Measurements from ENCODE around the gene CEP164. TPM values are rescaled to one million over a fixed set of nuclear protein-coding genes. Genes with fewer than 3 reads are reported as not detected.

Gene CEP164
- total RNA-seq, 1 experiment from 2014 or later, result 21.0 TPM

DNA sequence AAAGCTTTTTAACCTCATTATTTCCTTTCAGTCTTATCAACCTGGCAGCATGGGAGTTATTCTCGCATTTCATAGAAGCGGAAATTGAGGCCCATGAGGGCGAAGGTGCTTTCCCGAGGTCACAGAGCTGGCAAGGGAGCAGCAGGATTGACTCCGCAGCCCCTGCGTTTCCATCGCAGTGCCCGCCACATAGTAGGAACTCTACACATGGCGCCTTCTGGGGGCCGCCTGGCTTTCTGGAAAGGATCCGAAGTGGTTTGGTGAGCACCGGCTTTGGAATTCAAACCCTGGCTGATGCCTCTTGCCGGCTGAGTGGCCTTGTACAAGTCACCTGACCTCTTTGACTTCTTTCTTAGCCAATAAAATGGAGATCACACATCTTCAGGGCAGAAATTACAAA lies 93.4 kb downstream of the CEP164 start:
- Mint-ChIP-seq H3K36me3 (no peaks in the 10 kb centered on the region), H3K27ac (no peak overlapping the region), H3K4me3 (no peak overlapping the region), H3K27me3 (ENCODE audit: low read depth) (peaks cover 3% of the 10 kb centered on the region; the same call in 1 of the 2 replicates), H3K9me3 (no peaks in the 10 kb centered on the region), H3K4me1 (peaks cover 2% of the 10 kb centered on the region; the same call in 1 of the 2 replicates)
- CTCF ChIA-PET, result interaction anchor here (0.6 to 2.1 kb wide), 2 partner anchors 365 to 388 kb away, joined by 5 read pairs; no protein-coding TSS in a partner anchor
- ATAC-seq, result no peak
- POLR2A ChIA-PET, result no interaction called here
- no peak for TF ChIP-seq ETV6 (CRISPR knock-in tag; IDR thresholded peaks at IDR 0.05)
- no peak for TF ChIP-seq GRHL2 (CRISPR knock-in tag; IDR thresholded peaks at IDR 0.05; ENCODE audit: insufficient replicate concordance, severe bottlenecking)
- TF ChIP-seq ZNF416 (CRISPR knock-in tag; IDR thresholded peaks at IDR 0.05), result no peak
- no peak for TF ChIP-seq NR1H2 (CRISPR knock-in tag; IDR thresholded peaks at IDR 0.05)
- DNase-seq (ENCODE audit: low spot score), result no peak

DNA sequence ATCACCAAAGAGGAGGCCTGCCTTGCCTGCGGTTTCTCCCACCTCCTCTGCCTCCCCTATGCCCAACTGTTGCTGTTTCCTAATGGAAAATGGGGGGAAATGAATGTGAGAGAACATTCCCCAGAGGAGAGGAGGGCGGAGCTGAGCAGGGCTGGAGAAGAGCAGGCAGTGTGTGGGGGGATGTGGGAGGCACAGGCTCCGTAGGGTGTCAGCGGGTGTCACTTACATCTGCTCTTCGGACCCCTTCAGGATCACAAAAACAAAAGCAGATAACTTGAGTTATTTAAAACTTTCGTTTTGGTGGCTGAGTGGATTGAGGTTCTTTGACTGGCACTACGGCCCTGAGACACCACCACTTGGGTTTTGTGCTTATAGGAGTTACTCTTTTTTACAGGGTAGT lies 93.8 kb downstream of the CEP164 start:
- Mint-ChIP-seq H3K36me3 (no peaks in the 10 kb centered on the region), H3K4me1 (peaks cover 3% of the 10 kb centered on the region; the same call in 1 of the 2 replicates), H3K9me3 (no peaks in the 10 kb centered on the region), H3K4me3 (no peak overlapping the region), H3K27me3 (ENCODE audit: low read depth) (peaks cover 3% of the 10 kb centered on the region; the same call in 1 of the 2 replicates), H3K27ac (no peak overlapping the region)
- ATAC-seq (no peak), DNase-seq (ENCODE audit: low spot score) (no peak)
- POLR2A ChIA-PET, result no interaction called here
- TF ChIP-seq RORB (CRISPR knock-in tag; IDR thresholded peaks at IDR 0.05), result no peak
- TF ChIP-seq NFYB (CRISPR knock-in tag; conservative IDR thresholded peaks at IDR 0.05; ENCODE audit: low read depth), result no peak
- no peak for TF ChIP-seq ZNF317 (CRISPR knock-in tag; IDR thresholded peaks at IDR 0.05; ENCODE audit: borderline replicate concordance, low read depth)
- TF ChIP-seq, protein P1, sequence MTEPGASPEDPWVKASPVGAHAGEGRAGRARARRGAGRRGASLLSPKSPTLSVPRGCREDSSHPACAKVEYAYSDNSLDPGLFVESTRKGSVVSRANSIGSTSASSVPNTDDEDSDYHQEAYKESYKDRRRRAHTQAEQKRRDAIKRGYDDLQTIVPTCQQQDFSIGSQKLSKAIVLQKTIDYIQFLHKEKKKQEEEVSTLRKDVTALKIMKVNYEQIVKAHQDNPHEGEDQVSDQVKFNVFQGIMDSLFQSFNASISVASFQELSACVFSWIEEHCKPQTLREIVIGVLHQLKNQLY (CRISPR knock-in tag; IDR thresholded peaks at IDR 0.05), result no peak
- no peak for TF ChIP-seq ATF1 (CRISPR knock-in tag; IDR thresholded peaks at IDR 0.05)
- TF ChIP-seq, protein P2, sequence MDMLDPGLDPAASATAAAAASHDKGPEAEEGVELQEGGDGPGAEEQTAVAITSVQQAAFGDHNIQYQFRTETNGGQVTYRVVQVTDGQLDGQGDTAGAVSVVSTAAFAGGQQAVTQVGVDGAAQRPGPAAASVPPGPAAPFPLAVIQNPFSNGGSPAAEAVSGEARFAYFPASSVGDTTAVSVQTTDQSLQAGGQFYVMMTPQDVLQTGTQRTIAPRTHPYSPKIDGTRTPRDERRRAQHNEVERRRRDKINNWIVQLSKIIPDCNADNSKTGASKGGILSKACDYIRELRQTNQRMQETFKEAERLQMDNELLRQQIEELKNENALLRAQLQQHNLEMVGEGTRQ (CRISPR knock-in tag; IDR thresholded peaks at IDR 0.05), result no peak
- TF ChIP-seq TEAD4 (CRISPR knock-in tag; IDR thresholded peaks at IDR 0.05), result no peak
- no peak for TF ChIP-seq GTF2I (CRISPR knock-in tag; conservative IDR thresholded peaks at IDR 0.05)
- no peak for TF ChIP-seq NFE2L1 (CRISPR knock-in tag; IDR thresholded peaks at IDR 0.05)
- TF ChIP-seq CREM (CRISPR knock-in tag; IDR thresholded peaks at IDR 0.05), result no peak
- CTCF ChIA-PET, result interaction anchor here (0.6 kb wide), 1 partner anchor 364 kb away, joined by 5 read pairs; no protein-coding TSS in a partner anchor

DNA sequence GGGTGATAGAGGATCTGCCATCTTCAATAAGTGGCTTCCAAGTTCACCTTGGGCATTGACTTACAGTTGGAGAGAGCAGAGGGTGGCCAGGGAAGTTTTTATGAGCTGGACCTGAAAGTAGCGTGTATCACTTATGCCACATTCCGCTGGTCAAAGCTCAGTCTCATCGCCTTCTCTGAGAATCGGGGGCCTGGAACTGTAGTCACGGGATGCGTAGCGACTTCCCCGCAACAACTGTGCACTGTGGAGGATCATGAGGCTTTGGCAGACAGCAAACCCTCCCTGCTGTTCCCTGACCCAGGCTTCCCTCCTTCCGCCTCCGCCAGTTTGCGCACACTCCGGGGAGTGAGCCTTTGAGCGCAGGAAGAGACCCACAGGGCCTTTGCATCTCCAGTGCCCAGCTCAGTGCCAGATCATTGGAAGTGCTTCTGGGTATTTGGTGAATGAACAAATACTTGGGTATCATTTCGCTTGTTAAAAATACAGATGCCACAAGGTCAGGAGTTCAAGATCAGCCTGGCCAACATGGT lies 95.5 kb downstream of the CEP164 start:
- Mint-ChIP-seq H3K4me1 (peaks cover 8% of the 10 kb centered on the region; the same call in 1 of the 2 replicates), H3K9me3 (no peaks in the 10 kb centered on the region), H3K27ac (no peak overlapping the region), H3K4me3 (no peak overlapping the region), H3K27me3 (ENCODE audit: low read depth) (peaks cover 3% of the 10 kb centered on the region; the same call in 1 of the 2 replicates), H3K36me3 (no peaks in the 10 kb centered on the region)
- no peak for DNase-seq (ENCODE audit: low spot score)
- no peak for ATAC-seq
- CTCF ChIA-PET, result interaction anchor here (0.6 to 4.7 kb wide), 4 partner anchors 10 to 386 kb away, joined by 3 to 103 read pairs (median 44); no protein-coding TSS in a partner anchor
- TF ChIP-seq OVOL2 (CRISPR knock-in tag; IDR thresholded peaks at IDR 0.05; ENCODE audit: borderline replicate concordance) (no peak), CREM (CRISPR knock-in tag; IDR thresholded peaks at IDR 0.05) (no peak), IRF2 (CRISPR knock-in tag; IDR thresholded peaks at IDR 0.05; ENCODE audit: borderline replicate concordance, low read depth) (no peak), ZNF263 (CRISPR knock-in tag; IDR thresholded peaks at IDR 0.05; ENCODE audit: low read depth) (no peak), GABPB1 (CRISPR knock-in tag; IDR thresholded peaks at IDR 0.05) (no peak), GTF2I (CRISPR knock-in tag; conservative IDR thresholded peaks at IDR 0.05) (no peak), PRRX2 (CRISPR knock-in tag; IDR thresholded peaks at IDR 0.05) (no peak), HMGA2 (CRISPR knock-in tag; IDR thresholded peaks at IDR 0.05) (no peak), RELA (CRISPR knock-in tag; IDR thresholded peaks at IDR 0.05; ENCODE audit: borderline replicate concordance) (no peak), ZNF232 (CRISPR knock-in tag; IDR thresholded peaks at IDR 0.05) (no peak), ZNF219 (CRISPR knock-in tag; IDR thresholded peaks at IDR 0.05; ENCODE audit: borderline replicate concordance) (no peak)
- TF ChIP-seq, protein P3, sequence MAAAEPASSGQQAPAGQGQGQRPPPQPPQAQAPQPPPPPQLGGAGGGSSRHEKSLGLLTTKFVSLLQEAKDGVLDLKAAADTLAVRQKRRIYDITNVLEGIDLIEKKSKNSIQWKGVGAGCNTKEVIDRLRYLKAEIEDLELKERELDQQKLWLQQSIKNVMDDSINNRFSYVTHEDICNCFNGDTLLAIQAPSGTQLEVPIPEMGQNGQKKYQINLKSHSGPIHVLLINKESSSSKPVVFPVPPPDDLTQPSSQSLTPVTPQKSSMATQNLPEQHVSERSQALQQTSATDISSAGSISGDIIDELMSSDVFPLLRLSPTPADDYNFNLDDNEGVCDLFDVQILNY (CRISPR knock-in tag; IDR thresholded peaks at IDR 0.05), result no peak
- TF ChIP-seq, protein P4, sequence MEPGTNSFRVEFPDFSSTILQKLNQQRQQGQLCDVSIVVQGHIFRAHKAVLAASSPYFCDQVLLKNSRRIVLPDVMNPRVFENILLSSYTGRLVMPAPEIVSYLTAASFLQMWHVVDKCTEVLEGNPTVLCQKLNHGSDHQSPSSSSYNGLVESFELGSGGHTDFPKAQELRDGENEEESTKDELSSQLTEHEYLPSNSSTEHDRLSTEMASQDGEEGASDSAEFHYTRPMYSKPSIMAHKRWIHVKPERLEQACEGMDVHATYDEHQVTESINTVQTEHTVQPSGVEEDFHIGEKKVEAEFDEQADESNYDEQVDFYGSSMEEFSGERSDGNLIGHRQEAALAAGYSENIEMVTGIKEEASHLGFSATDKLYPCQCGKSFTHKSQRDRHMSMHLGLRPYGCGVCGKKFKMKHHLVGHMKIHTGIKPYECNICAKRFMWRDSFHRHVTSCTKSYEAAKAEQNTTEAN (CRISPR knock-in tag; IDR thresholded peaks at IDR 0.05), result no peak
- TF ChIP-seq, protein P5, sequence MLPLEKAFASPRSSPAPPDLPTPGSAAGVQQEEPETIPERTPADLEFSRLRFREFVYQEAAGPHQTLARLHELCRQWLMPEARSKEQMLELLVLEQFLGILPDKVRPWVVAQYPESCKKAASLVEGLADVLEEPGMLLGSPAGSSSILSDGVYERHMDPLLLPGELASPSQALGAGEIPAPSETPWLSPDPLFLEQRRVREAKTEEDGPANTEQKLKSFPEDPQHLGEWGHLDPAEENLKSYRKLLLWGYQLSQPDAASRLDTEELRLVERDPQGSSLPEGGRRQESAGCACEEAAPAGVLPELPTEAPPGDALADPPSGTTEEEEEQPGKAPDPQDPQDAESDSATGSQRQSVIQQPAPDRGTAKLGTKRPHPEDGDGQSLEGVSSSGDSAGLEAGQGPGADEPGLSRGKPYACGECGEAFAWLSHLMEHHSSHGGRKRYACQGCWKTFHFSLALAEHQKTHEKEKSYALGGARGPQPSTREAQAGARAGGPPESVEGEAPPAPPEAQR (CRISPR knock-in tag; IDR thresholded peaks at IDR 0.05), result no peak
- POLR2A ChIA-PET, result no interaction called here
